ENCODE data around the gene HPS1.

The HPS1 gene

DNA sequence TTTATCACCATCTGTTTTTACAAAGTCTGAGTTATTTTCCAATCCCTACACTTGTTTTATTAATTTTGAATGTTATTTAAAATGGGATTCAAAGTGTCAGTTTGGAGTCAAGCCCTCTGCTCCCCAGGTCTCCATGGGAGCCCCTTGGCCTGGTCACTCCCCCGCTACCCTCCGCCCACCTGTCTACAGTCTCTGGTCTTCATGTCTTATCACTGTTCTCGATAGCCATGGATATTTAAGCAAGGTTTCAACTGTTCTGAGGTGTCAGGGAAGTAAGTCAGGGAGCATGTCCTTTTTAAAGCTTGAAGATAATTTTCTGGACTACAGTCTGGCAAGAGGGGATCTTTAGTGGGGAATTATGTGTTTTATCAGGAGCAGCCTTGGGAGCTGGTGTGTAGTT, 19.1 kb upstream of the HPS1 start:
- Histone ChIP-seq H3K36me3 (ENCODE audit: control insufficient read depth in 2 of 2, insufficient read depth in 2 of 2, low read length in 2 of 2) (no peaks in the 10 kb centered on the region), H3K27me3 (ENCODE audit: control insufficient read depth in 2 of 2, insufficient read depth in 2 of 2, low read length in 2 of 2) (peaks cover 0 to 2% of the 10 kb centered on the region in 2 donors), H3K9me3 (ENCODE audit: control insufficient read depth in 2 of 2, low read length in 2 of 2) (no peaks in the 10 kb centered on the region), H3K4me3 (ENCODE audit: low read length in 2 of 2) (no peak overlapping the region), H3K9ac (ENCODE audit: low read depth in 1 of 2, low read length in 2 of 2) (no peak overlapping the region), H3K4me1 (ENCODE audit: control insufficient read depth in 2 of 2, insufficient read depth in 2 of 2, low read length in 2 of 2) (peaks cover 3 to 4% of the 10 kb centered on the region in 2 donors), H3K27ac (ENCODE audit: low read depth in 2 of 2, low read length in 2 of 2) (no peak overlapping the region)

DNA sequence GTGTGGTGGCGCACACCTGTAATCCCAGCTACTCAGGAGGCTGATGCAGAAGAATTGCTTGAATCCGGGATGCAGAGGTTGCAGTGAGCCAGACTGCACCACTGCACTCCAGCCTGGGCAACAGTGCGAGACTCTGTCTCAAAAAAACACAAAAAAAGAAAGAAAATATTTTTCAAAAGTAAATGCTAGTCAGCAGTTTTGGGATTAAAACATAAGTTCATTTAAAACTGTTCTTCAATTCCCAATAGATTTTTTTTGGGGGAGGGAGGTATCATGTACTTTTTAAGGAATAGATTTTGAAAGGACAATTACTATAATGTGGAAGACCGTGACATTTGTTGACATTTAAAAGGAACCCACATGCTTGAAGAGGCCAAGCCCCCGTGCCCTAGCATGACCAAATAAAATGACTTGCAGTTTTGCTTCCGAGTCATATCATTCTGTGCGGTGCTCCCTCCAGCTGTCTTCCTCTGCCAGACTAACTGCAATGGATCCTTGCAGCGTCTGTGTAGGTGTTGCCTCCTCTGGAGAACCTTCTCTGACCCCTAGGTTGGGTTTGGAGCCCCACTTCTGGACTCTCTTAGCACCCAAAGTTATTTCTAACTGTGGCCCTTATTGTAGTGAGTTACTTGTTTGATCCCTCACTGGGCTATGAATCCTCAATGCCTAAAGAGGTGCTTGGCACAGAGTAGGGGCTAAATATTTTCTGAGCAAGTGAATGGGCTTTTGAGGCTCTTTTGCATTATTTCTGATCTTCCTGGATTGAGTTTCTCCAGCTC, 17.4 kb upstream of the HPS1 start:
- H3K27ac ChIP-seq (ENCODE audit: low read depth in 2 of 2, low read length in 2 of 2): no peak overlapping the region
- H3K9ac ChIP-seq (ENCODE audit: low read depth in 1 of 2, low read length in 2 of 2): no peak overlapping the region
- H3K4me1 ChIP-seq (ENCODE audit: control insufficient read depth in 2 of 2, insufficient read depth in 2 of 2, low read length in 2 of 2): peaks cover 4 to 9% of the 10 kb centered on the region in 2 donors
- peaks cover 0 to 2% of the 10 kb centered on the region in 2 donors for H3K27me3 ChIP-seq (ENCODE audit: control insufficient read depth in 2 of 2, insufficient read depth in 2 of 2, low read length in 2 of 2)
- H3K9me3 ChIP-seq (ENCODE audit: control insufficient read depth in 2 of 2, low read length in 2 of 2): no peaks in the 10 kb centered on the region
- H3K4me3 ChIP-seq (ENCODE audit: low read length in 2 of 2): no peak overlapping the region
- no peaks in the 10 kb centered on the region for H3K36me3 ChIP-seq (ENCODE audit: control insufficient read depth in 2 of 2, insufficient read depth in 2 of 2, low read length in 2 of 2)

DNA sequence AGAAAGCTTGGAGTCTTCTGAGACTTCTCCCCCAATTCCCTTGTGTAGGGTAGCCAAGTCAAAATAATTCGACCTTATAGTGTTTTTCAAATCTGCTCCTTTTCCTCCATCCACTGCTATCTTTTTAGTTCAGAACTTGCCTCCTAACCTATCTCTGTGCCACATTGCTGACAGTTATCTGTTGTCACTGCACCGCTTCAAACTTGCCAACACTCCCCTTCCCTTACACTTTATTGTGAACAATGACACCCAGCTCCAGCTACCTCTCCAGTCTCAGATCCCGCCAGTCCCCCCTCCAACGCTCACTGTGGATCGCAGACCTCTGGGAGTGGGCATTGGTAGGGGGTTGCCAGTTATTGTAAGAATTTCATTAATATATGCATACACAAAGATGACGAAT, 16.3 kb upstream of the HPS1 start:
- Histone ChIP-seq H3K4me3 (ENCODE audit: low read length in 2 of 2) (no peak overlapping the region), H3K27me3 (ENCODE audit: control insufficient read depth in 2 of 2, insufficient read depth in 2 of 2, low read length in 2 of 2) (peaks cover 0 to 2% of the 10 kb centered on the region in 2 donors), H3K36me3 (ENCODE audit: control insufficient read depth in 2 of 2, insufficient read depth in 2 of 2, low read length in 2 of 2) (no peaks in the 10 kb centered on the region), H3K9me3 (ENCODE audit: control insufficient read depth in 2 of 2, low read length in 2 of 2) (no peaks in the 10 kb centered on the region), H3K4me1 (ENCODE audit: control insufficient read depth in 2 of 2, insufficient read depth in 2 of 2, low read length in 2 of 2) (peaks cover 3 to 9% of the 10 kb centered on the region in 2 donors), H3K27ac (ENCODE audit: low read depth in 2 of 2, low read length in 2 of 2) (no peak overlapping the region), H3K9ac (ENCODE audit: low read depth in 1 of 2, low read length in 2 of 2) (no peak overlapping the region)

DNA sequence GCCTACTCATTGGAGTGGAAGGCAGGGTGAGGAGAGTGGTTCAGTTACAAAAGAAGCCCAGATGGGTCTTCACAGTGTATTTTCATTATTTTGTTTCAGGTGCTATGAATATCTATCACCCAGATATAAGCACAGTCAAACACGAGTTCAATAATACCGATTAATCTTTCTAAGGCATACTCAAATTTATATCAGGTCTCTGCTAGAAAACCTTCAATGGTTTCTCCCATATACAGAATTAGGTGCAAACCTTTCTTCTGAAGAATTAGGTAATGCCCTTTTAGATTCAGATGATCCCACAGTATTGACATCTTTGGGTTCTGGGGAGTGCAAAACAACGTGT, 14.7 kb upstream of the HPS1 start:
- no peaks in the 10 kb centered on the region for H3K36me3 ChIP-seq (ENCODE audit: control insufficient read depth in 2 of 2, insufficient read depth in 2 of 2, low read length in 2 of 2)
- H3K27me3 ChIP-seq (ENCODE audit: control insufficient read depth in 2 of 2, insufficient read depth in 2 of 2, low read length in 2 of 2): no peaks in the 10 kb centered on the region
- no peak overlapping the region for H3K4me3 ChIP-seq (ENCODE audit: low read length in 2 of 2)
- H3K4me1 ChIP-seq (ENCODE audit: control insufficient read depth in 2 of 2, insufficient read depth in 2 of 2, low read length in 2 of 2): peaks cover 3 to 9% of the 10 kb centered on the region in 2 donors
- no peak overlapping the region for H3K27ac ChIP-seq (ENCODE audit: low read depth in 2 of 2, low read length in 2 of 2)
- no peak overlapping the region for H3K9ac ChIP-seq (ENCODE audit: low read depth in 1 of 2, low read length in 2 of 2)
- no peaks in the 10 kb centered on the region for H3K9me3 ChIP-seq (ENCODE audit: control insufficient read depth in 2 of 2, low read length in 2 of 2)

DNA sequence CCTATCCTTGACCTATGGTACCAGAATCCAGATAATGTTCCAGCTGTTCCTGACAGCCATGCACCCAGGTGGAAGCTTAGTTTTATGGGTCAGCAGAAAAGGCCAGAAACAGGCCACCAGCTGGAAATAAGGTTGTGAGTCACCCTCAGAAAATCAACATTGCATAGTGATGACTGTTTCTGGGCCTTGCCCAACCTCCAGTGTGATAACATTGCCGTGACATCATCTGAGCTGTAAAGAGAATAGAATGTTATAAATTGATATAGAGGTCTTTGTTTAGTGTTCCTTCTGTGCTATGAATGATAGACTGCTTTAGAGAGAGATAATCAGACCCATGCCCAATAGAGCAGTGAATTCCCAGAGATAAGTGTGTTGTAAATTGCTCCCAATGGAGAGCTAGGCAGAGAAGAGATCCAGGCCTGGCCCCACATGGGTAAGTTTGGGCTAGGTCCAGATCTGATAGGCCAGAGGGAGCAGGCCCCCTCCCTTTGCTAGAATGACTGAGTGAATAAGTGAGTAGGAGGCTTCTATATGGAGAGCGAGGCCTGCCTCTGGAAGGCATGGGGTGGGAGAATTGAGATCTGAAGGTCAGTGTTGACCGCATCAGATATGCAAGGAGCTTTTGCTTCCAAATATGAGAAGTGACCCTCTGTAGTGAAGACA, 14.2 kb upstream of the HPS1 start:
- no peak overlapping the region for H3K9ac ChIP-seq (ENCODE audit: low read depth in 1 of 2, low read length in 2 of 2)
- peak overlapping the region; percentile 28 to 48 for H3K27ac ChIP-seq (ENCODE audit: low read depth in 2 of 2, low read length in 2 of 2)
- no peaks in the 10 kb centered on the region for H3K9me3 ChIP-seq (ENCODE audit: control insufficient read depth in 2 of 2, low read length in 2 of 2)

DNA sequence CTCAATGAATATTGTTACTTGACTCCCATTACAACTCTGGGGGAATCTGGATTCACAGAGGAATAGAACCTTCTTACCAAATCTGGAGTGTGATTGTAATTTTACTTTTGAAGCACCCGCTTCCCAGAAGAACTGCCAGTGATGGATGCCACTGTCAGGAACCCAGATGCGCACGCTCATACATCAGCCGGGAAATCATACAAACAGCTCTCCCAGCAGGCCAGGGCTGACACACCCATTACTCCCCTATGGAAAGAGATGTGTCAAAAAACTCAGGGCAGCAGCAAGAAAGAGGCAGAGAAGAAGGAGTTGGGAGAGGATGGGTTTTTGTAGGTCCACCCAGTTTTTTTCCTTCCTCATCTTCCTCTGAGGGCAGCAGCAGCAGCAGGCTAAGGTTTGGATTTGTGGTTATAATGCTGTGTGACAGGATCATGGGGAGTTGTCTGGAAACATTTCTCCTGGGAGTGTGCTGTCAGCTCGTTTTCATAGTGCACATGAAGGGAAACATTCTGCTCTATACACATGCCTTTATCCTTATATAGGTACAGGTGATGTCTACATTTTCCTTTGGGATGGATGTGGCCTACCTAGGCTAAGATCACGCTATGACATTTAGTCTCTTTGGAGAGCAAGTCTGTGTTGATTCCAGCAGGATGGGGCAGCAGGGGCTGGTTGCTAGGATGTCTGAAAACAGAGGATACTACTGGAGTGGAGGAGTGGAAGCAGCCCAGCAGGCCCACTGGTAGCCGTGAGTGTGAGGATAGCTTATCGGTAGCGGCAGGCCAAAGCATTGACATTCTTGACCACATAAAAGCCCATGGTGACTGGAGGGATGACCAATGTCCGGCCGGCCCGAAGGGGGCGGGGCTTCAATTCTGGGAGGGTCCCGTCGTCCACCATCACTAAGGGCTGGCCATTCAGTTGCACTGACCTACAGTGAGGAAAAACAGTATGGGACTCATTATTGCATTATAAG, 12.4 kb upstream of the HPS1 start:
- Histone ChIP-seq H3K4me3 (ENCODE audit: low read length in 2 of 2) (no peak overlapping the region), H3K9me3 (ENCODE audit: control insufficient read depth in 2 of 2, low read length in 2 of 2) (no peaks in the 10 kb centered on the region), H3K27me3 (ENCODE audit: control insufficient read depth in 2 of 2, insufficient read depth in 2 of 2, low read length in 2 of 2) (no peaks in the 10 kb centered on the region), H3K27ac (ENCODE audit: low read depth in 2 of 2, low read length in 2 of 2) (no peak overlapping the region), H3K36me3 (ENCODE audit: control insufficient read depth in 2 of 2, insufficient read depth in 2 of 2, low read length in 2 of 2) (no peaks in the 10 kb centered on the region), H3K4me1 (ENCODE audit: control insufficient read depth in 2 of 2, insufficient read depth in 2 of 2, low read length in 2 of 2) (peaks cover 3 to 9% of the 10 kb centered on the region in 2 donors), H3K9ac (ENCODE audit: low read depth in 1 of 2, low read length in 2 of 2) (no peak overlapping the region)

More for the DNA sequence above, 14.2 kb upstream of the HPS1 start:
- H3K36me3 ChIP-seq (ENCODE audit: control insufficient read depth in 2 of 2, insufficient read depth in 2 of 2, low read length in 2 of 2): no peaks in the 10 kb centered on the region
- no peak overlapping the region for H3K4me3 ChIP-seq (ENCODE audit: low read length in 2 of 2)
- H3K4me1 ChIP-seq (ENCODE audit: control insufficient read depth in 2 of 2, insufficient read depth in 2 of 2, low read length in 2 of 2): peaks cover 3 to 9% of the 10 kb centered on the region in 2 donors
- H3K27me3 ChIP-seq (ENCODE audit: control insufficient read depth in 2 of 2, insufficient read depth in 2 of 2, low read length in 2 of 2): no peaks in the 10 kb centered on the region

DNA sequence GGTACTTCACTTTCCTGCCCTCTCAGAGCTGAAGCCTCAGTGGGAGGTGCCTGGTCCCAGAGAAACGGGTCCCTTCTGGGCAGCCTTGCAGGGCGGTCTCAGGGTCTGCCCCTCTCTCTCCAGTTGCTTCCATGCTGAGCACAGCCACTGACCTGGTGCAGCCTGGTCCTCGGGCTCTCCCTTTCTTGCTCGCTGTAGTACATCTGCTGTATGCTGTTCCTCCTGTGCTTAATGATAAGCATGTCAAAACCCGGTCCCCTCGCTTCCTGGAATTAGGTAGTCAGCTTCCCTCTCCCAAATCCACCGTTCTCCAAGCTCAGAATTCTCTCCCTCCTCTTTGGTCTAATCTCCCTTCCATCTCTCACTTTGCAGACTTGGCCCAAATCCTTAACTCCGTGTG, 11.0 kb upstream of the HPS1 start:
- H3K27me3 ChIP-seq (ENCODE audit: control insufficient read depth in 2 of 2, insufficient read depth in 2 of 2, low read length in 2 of 2): no peaks in the 10 kb centered on the region
- no peak overlapping the region for H3K4me3 ChIP-seq (ENCODE audit: low read length in 2 of 2)
- H3K27ac ChIP-seq (ENCODE audit: low read depth in 2 of 2, low read length in 2 of 2): no peak overlapping the region
- no peak overlapping the region for H3K9ac ChIP-seq (ENCODE audit: low read depth in 1 of 2, low read length in 2 of 2)
- no peaks in the 10 kb centered on the region for H3K9me3 ChIP-seq (ENCODE audit: control insufficient read depth in 2 of 2, low read length in 2 of 2)
- H3K4me1 ChIP-seq (ENCODE audit: control insufficient read depth in 2 of 2, insufficient read depth in 2 of 2, low read length in 2 of 2): peaks cover 3 to 9% of the 10 kb centered on the region in 2 donors
- H3K36me3 ChIP-seq (ENCODE audit: control insufficient read depth in 2 of 2, insufficient read depth in 2 of 2, low read length in 2 of 2): no peaks in the 10 kb centered on the region

DNA sequence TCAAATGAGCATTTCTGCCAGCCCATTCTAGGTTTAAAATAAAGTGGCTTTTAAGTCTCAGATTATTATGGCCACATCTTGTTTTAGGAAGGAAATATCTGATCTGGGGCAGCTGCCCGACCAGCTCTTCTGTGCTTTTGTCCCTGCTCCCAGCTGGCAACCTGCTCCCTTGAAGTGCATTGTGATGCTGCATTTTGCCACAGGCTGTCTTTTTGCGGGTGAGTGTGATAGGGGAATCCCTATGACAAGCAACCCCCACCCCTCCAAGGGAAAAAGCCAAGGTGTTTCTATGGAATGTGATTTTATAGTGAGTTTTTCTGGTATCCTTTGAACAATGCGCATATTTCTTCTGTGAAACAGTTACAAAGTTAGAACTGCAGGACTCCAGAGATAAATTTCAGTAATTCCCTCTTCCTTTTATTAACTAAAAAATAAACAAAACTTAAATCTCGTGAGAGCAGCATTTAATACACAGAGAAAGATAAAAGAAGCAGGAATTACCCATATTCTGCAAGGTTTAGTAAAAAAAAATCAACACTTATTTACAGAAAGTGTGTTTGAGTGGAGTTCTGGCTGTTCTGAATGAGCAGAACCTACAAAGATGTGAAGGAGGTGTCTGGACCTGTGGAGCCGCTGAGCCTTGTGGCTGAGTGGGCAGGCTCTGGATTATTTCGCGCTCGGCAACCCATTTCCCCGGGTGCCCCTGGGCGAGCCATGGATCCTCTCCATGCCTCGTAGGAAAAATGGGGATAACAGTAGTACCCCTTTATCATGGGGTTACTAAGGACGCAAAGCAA, 10.1 kb upstream of the HPS1 start:
- Histone ChIP-seq H3K4me3 (ENCODE audit: low read length in 2 of 2) (no peak overlapping the region), H3K9me3 (ENCODE audit: control insufficient read depth in 2 of 2, low read length in 2 of 2) (no peaks in the 10 kb centered on the region), H3K36me3 (ENCODE audit: control insufficient read depth in 2 of 2, insufficient read depth in 2 of 2, low read length in 2 of 2) (no peaks in the 10 kb centered on the region), H3K27ac (ENCODE audit: low read depth in 2 of 2, low read length in 2 of 2) (no peak overlapping the region), H3K27me3 (ENCODE audit: control insufficient read depth in 2 of 2, insufficient read depth in 2 of 2, low read length in 2 of 2) (no peaks in the 10 kb centered on the region), H3K9ac (ENCODE audit: low read depth in 1 of 2, low read length in 2 of 2) (no peak overlapping the region), H3K4me1 (ENCODE audit: control insufficient read depth in 2 of 2, insufficient read depth in 2 of 2, low read length in 2 of 2) (peaks cover 3 to 9% of the 10 kb centered on the region in 2 donors)

DNA sequence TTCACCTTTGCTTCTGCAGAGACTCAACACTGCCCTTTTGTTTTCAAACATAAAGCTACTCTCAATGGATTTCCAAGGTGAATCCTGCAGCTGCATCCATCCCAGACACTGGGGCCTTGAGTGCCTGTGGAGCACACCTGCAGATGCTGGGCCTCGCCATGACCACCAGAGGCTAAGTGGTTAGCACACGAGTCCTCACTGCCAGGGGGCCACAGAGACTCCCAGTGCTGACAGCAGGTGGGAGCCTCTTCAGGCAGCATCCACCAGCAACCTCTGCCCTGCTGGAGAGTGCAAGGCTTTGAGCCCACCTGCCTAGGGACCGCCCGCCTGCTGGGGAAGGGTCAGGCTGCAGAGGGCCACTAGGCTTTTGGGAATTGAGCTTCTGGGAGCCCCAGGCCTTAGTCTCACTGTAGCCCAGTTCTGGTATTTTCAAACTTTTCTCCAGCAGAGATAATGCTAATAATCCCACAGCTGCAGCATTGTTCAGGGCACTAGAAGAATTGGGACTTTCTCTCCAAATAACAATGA, 9.4 kb upstream of the HPS1 start:
- no peaks in the 10 kb centered on the region for H3K27me3 ChIP-seq (ENCODE audit: control insufficient read depth in 2 of 2, insufficient read depth in 2 of 2, low read length in 2 of 2)
- H3K4me3 ChIP-seq (ENCODE audit: low read length in 2 of 2): no peak overlapping the region
- no peak overlapping the region for H3K27ac ChIP-seq (ENCODE audit: low read depth in 2 of 2, low read length in 2 of 2)
- H3K9ac ChIP-seq (ENCODE audit: low read depth in 1 of 2, low read length in 2 of 2): no peak overlapping the region
- H3K4me1 ChIP-seq (ENCODE audit: control insufficient read depth in 2 of 2, insufficient read depth in 2 of 2, low read length in 2 of 2): peaks cover 3 to 7% of the 10 kb centered on the region in 2 donors
- no peaks in the 10 kb centered on the region for H3K36me3 ChIP-seq (ENCODE audit: control insufficient read depth in 2 of 2, insufficient read depth in 2 of 2, low read length in 2 of 2)
- H3K9me3 ChIP-seq (ENCODE audit: control insufficient read depth in 2 of 2, low read length in 2 of 2): no peaks in the 10 kb centered on the region

Data from mucosa of rectum (tissue), 2 donors.